ENCODE results near the gene PLXNA4. TPM values are rescaled to one million over a fixed set of nuclear protein-coding genes. Genes with fewer than 3 reads are reported as not detected.
A peak's percentile ranks its signal among the peaks of the same experiment; 100 is the strongest.

The PLXNA4 gene
- total and polyA plus RNA-seq, 8 donors = 0.15 to 12.8 (median 1.6) TPM

DNA sequence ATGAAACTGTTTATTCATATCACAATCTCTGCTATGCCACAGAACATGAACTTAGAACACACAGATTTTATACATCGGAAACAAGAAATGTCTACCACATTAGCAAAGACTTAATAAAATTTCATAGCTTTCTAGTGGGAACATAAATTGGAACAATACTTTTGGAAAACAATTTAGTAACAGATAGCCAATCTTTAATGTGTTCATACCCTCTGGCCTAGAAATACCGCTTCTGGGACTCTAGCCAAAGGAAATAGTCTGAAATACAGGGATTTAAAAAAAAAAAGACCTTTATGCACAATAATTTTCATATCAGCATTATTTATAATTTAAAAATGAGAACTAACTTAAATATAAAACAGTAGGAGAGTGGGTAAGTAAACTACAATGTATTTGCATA lies 168.5 kb downstream of the PLXNA4 start:
- intact Hi-C loops (cut with DNase I; ENCODE audit: low total_unique reads) = no loop called here
- Histone ChIP-seq H3K27ac (no peak overlapping the region), H3K4me3 (no peak overlapping the region), H3K4me1 (peaks cover 0 to 8% (median 4%) of the 10 kb centered on the region in 4 donors), H3K9me3 (no peaks in the 10 kb centered on the region), H3K36me3 (no peaks in the 10 kb centered on the region), H3K27me3 (no peaks in the 10 kb centered on the region)
- 35 to 53% (median 45%) methylated on average over 2 of the region's 2 CpGs for WGBS, 5 donors
- TF ChIP-seq, protein P1, sequence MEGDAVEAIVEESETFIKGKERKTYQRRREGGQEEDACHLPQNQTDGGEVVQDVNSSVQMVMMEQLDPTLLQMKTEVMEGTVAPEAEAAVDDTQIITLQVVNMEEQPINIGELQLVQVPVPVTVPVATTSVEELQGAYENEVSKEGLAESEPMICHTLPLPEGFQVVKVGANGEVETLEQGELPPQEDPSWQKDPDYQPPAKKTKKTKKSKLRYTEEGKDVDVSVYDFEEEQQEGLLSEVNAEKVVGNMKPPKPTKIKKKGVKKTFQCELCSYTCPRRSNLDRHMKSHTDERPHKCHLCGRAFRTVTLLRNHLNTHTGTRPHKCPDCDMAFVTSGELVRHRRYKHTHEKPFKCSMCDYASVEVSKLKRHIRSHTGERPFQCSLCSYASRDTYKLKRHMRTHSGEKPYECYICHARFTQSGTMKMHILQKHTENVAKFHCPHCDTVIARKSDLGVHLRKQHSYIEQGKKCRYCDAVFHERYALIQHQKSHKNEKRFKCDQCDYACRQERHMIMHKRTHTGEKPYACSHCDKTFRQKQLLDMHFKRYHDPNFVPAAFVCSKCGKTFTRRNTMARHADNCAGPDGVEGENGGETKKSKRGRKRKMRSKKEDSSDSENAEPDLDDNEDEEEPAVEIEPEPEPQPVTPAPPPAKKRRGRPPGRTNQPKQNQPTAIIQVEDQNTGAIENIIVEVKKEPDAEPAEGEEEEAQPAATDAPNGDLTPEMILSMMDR (IDR thresholded peaks at IDR 0.05) = no peak
- TF ChIP-seq POLR2A (IDR thresholded peaks at IDR 0.05) (no peak), EP300 (IDR thresholded peaks at IDR 0.05) (no peak), POLR2AphosphoS5 (IDR thresholded peaks at IDR 0.05) (no peak)
- DNase-seq = no peak

DNA sequence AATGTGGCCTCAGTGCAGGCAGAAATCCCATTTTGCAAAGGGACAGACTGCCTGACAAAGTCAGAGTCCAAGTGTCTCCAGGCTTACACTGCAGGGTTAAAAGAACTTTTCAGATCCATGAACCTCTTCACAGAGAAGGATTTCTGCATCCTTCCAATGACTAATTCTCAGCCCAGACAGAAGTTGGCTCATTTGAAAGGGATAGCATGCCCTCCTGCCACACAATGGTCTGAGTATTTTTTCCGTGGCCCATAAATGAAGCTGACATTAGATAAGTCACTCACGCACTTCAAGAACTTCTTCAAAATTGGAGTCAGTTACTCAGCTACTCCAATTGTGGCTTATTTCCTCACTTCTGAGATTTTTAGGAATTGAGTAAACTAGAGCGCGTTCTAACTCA lies 170.2 kb downstream of the PLXNA4 start:
- no peaks in the 10 kb centered on the region for H3K9me3 ChIP-seq
- DNase-seq = no peak
- intact Hi-C loops (cut with DNase I; ENCODE audit: low total_unique reads) = no loop called here
- no peak for TF ChIP-seq POLR2AphosphoS5 (IDR thresholded peaks at IDR 0.05)
- TF ChIP-seq, protein P1 (IDR thresholded peaks at IDR 0.05) = no peak
- no peak for TF ChIP-seq EP300 (IDR thresholded peaks at IDR 0.05)
- no peak for TF ChIP-seq POLR2A (IDR thresholded peaks at IDR 0.05)
- no peak overlapping the region for H3K27ac ChIP-seq
- WGBS, 5 donors = 88 to 98% (median 94%) methylated on average over 4 of the region's 4 CpGs
- no peaks in the 10 kb centered on the region for H3K27me3 ChIP-seq
- H3K4me1 ChIP-seq = peaks cover 0 to 10% (median 4%) of the 10 kb centered on the region in 4 donors
- H3K36me3 ChIP-seq = no peaks in the 10 kb centered on the region
- H3K4me3 ChIP-seq = no peak overlapping the region

DNA sequence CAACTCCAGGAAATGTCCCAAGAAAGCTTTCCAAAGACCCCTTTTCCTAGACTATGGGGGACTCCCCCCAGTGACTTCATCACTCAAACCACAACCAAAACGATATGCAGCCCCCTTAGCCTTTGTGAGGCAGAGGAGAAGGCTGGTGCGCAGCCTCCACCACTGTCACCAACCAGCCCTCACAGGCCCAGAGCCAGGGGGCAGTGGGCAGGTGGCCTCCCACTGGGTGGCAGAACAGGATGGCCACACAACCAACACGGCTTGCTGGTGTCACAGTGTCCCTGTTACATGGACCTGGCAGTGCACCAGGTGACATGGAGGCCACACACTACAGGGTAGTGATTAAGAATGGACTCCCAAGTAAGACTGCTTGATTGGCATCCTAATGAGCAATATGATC lies 172.0 kb downstream of the PLXNA4 start:
- no peak for DNase-seq
- 63 to 91% (median 89%) methylated on average over 1 to 3 of the region's 3 CpGs for WGBS, 5 donors
- Histone ChIP-seq H3K4me1 (peaks cover 0 to 10% (median 4%) of the 10 kb centered on the region in 4 donors), H3K9me3 (no peaks in the 10 kb centered on the region), H3K4me3 (no peak overlapping the region), H3K36me3 (no peaks in the 10 kb centered on the region), H3K27me3 (no peaks in the 10 kb centered on the region), H3K27ac (peak overlapping the region in 3 of 5 donors; percentile 38 to 66 (median 47))
- intact Hi-C loops (cut with DNase I; ENCODE audit: low total_unique reads) = no loop called here
- TF ChIP-seq EP300 (IDR thresholded peaks at IDR 0.05) = no peak
- TF ChIP-seq, protein P1 (IDR thresholded peaks at IDR 0.05) = no peak
- TF ChIP-seq POLR2A (IDR thresholded peaks at IDR 0.05) = no peak
- TF ChIP-seq POLR2AphosphoS5 (IDR thresholded peaks at IDR 0.05) = no peak

DNA sequence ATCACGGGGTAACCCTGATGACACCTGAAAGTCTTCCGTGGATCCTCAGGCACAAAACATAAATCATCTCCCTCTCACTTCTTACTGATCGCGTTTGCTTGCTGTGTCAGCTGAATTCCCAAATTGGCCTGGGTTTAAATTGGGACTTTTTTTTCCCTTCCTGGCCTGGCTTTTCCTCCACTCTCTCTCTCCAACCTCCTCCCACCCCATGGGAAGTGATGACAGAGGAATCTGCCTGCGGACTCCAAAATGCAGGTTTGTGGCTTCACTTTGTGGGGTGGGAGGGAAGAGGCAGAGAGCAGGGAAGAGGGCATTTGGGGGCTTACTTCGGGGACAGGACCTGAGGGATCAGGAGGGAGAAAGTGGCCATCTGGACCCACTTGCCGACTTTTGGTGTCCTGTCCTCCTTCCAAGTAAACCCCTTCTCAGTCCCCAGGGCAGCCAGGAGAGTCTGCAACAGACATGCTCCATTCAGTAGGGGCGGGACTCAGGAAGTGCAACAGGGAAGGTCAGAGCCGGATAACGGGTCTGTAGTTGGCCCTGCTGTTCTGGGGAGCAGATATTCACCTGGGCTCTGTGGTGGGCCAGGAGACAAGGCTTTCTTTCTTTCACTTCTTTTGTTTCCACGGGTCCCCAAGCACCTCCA lies 172.7 kb downstream of the PLXNA4 start:
- Histone ChIP-seq H3K9me3 (no peaks in the 10 kb centered on the region), H3K27me3 (no peaks in the 10 kb centered on the region), H3K4me1 (peaks cover 0 to 10% (median 4%) of the 10 kb centered on the region in 4 donors), H3K27ac (peak overlapping the region in 4 of 5 donors; percentile 38 to 72 (median 56)), H3K4me3 (no peak overlapping the region), H3K36me3 (no peaks in the 10 kb centered on the region)
- TF ChIP-seq POLR2A (IDR thresholded peaks at IDR 0.05) = no peak
- TF ChIP-seq, protein P1 (IDR thresholded peaks at IDR 0.05) = no peak
- TF ChIP-seq POLR2AphosphoS5 (IDR thresholded peaks at IDR 0.05) = no peak
- TF ChIP-seq EP300 (IDR thresholded peaks at IDR 0.05) = no peak
- intact Hi-C loops (cut with DNase I; ENCODE audit: low total_unique reads) = no loop called here
- 60 to 73% (median 71%) methylated on average over 11 of the region's 11 CpGs for WGBS, 5 donors
- DNase-seq = no peak

All from stomach (tissue), 9 donors.